Neural cell (in vitro differentiated cells): ENCODE results near the gene GZMM.

Experiments
- CTCF ChIP-seq: fragments of 450-650 bp; IDR thresholded peaks from 2 replicates; pipeline ENCODE4 v1.5.1; 2014; ENCODE audit warnings: antibody characterized with exemption, mild to moderate bottlenecking, moderate library complexity; ENCODE audit not compliant: poor library complexity, severe bottlenecking
- RAD21 ChIP-seq: fragments of 450-650 bp; conservative IDR thresholded peaks from 2 replicates; pipeline ENCODE4 v1.6.1; 2014; ENCODE audit warnings: antibody characterized with exemption, mild to moderate bottlenecking, moderate library complexity

- TF ChIP-seq CTCF (no peak), RAD21 (no peak)
These were observed 41.8 kb downstream of the GZMM start for GRCh38 chr19:585551-586110.
